ENCODE data around the gene FHOD3. TPM values are rescaled to one million over a fixed set of nuclear protein-coding genes. Genes with fewer than 3 reads are reported as not detected.

FHOD3 gene
- total RNA-seq, 4 donors from 2014 or later, result 0.26 to 13.8 (median 4.9) TPM; not detected in 1

DNA sequence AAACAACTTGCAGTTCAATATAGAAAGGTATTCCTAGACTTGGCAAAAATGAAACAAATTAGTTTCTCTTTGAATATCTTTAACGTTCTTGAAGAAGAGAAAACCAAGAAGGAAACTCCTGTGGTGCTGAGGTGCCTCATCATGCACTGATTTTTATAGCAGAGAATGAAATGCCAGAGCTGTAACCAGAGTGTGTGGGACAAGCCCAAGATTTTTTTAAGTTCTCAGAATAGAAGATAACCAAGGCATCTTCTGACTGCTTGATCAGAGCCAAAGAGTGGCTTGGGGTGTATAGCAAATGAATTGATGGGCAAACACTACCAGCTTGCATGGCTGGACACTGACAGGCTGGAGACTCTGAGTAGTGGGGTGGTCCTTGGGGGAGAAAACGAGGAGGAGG is 7.9 kb downstream of the FHOD3 start:
- TF ChIP-seq, protein P1, sequence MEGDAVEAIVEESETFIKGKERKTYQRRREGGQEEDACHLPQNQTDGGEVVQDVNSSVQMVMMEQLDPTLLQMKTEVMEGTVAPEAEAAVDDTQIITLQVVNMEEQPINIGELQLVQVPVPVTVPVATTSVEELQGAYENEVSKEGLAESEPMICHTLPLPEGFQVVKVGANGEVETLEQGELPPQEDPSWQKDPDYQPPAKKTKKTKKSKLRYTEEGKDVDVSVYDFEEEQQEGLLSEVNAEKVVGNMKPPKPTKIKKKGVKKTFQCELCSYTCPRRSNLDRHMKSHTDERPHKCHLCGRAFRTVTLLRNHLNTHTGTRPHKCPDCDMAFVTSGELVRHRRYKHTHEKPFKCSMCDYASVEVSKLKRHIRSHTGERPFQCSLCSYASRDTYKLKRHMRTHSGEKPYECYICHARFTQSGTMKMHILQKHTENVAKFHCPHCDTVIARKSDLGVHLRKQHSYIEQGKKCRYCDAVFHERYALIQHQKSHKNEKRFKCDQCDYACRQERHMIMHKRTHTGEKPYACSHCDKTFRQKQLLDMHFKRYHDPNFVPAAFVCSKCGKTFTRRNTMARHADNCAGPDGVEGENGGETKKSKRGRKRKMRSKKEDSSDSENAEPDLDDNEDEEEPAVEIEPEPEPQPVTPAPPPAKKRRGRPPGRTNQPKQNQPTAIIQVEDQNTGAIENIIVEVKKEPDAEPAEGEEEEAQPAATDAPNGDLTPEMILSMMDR (IDR thresholded peaks at IDR 0.05), result no peak
- no peak for TF ChIP-seq POLR2A (IDR thresholded peaks at IDR 0.05)
- no peak for DNase-seq
- intact Hi-C loops (cut with DNase I; ENCODE audit: low total_unique reads), result no loop called here
- no peaks in the 10 kb centered on the region for H3K36me3 ChIP-seq
- H3K4me3 ChIP-seq, result no peak overlapping the region
- no peaks in the 10 kb centered on the region for H3K4me1 ChIP-seq
- H3K27me3 ChIP-seq, result no peaks in the 10 kb centered on the region
- no peak overlapping the region for H3K27ac ChIP-seq
- no peaks in the 10 kb centered on the region for H3K9me3 ChIP-seq

DNA sequence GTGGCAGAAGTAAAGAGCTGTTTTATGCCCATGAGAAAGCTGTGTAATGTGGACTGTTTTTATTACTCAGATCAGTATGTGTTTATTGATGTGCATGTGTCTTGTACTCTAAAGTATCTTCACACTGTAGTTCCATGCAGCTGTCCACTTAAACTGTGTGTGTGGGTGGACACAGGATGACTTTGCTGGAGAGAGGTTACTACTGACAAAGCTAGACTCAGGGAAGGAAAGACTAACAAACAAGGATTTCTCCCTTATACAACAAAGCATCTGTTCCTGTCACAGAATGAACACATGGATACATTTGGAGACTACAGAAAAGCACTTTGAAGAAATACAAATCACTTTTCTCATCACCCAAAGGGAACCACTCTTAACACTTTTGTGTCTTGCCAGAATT is 10.0 kb downstream of the FHOD3 start:
- intact Hi-C loops (cut with DNase I; ENCODE audit: low total_unique reads), result no loop called here
- Histone ChIP-seq H3K36me3 (no peaks in the 10 kb centered on the region), H3K4me3 (no peak overlapping the region), H3K27me3 (no peaks in the 10 kb centered on the region), H3K27ac (no peak overlapping the region), H3K9me3 (no peaks in the 10 kb centered on the region), H3K4me1 (no peaks in the 10 kb centered on the region)
- TF ChIP-seq, protein P1 (IDR thresholded peaks at IDR 0.05), result no peak
- DNase-seq, result no peak

DNA sequence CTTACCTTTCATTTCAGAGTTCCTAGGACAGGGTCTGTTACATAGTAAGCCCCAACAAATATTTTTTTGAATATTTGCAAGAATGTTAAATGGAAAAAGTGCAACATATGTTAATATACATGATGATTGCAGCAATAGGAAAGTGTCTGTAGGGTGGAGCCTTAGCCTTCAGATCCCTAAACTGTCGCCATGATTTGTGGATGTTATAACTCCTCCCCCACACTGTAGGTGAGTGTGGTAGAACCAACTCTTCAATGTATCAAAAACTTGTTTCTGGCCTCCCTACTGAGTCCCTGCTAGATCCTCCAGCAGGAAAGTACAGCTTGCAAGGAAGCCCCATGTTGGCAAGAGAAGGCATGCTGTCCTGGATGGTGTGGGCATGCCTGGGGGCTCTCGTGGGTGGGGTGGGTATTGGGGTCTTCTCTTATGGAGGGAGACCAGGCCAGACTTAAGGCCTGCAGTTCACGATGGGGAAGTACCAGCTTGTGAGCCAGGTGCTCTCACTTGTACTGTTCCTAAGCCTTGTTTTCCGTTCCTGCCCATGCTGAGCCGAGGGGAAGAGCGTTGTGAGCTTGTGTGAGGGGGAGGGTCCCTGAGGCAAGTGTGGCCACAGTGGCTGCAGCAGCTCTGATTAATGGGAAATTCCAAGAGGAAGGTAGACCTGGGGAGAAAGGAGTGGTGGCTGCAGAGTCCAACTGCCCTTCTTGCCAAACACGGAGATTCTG is 11.4 kb downstream of the FHOD3 start:
- Histone ChIP-seq H3K4me1 (no peaks in the 10 kb centered on the region), H3K27me3 (no peaks in the 10 kb centered on the region), H3K4me3 (no peak overlapping the region), H3K9me3 (no peaks in the 10 kb centered on the region), H3K27ac (no peak overlapping the region), H3K36me3 (no peaks in the 10 kb centered on the region)
- intact Hi-C loops (cut with DNase I; ENCODE audit: low total_unique reads), result no loop called here
- TF ChIP-seq POLR2A (IDR thresholded peaks at IDR 0.05), result no peak
- TF ChIP-seq, protein P1 (IDR thresholded peaks at IDR 0.05), result no peak
- DNase-seq, result no peak

DNA sequence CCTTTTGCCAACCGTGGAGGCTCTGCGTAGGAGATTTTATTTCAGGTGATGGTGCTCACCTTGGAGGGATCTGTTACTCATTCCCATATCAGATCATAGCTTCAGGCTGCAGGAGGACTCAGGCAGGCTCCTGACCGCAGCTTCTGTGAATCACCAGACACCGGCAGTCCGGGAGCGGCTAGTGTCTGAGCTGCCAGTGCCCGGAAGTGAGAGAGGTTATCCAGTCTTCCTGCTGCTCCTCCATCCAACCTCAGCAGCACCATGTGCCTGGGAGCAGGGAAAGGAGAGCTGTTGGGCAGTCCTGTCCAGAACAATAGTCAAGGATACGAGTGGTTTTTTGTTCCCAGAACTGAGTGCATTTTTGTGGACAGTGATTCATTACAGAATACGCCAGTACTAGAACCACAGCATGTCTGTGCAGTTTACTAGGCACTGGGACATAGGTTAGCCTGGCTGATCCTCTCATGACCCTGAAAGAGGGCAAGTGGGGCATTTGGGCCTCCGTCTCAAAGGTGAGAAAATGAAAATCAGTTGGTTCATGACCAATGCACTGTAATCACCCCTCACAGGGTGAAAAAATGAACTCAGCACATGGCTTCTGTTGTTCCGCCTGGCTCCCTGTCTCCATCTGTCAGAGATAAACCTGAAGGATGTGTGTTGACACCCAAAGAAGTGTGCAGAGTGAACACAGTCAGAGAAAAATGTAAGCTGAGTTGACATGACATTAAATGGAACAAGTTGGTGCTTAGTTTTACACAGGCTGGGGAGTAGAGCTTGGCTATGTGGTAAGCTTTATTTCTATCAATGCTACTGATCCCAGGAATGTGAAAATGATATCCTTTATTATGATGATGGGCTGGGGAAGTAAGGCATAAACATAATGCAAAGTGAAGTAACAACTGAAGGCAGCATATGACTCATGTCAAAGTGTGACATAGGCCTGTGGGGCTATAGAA is 12.2 kb downstream of the FHOD3 start:
- no peak for DNase-seq
- H3K27ac ChIP-seq, result no peak overlapping the region
- H3K9me3 ChIP-seq, result no peaks in the 10 kb centered on the region
- no peaks in the 10 kb centered on the region for H3K4me1 ChIP-seq
- H3K36me3 ChIP-seq, result no peaks in the 10 kb centered on the region
- no peak overlapping the region for H3K4me3 ChIP-seq
- intact Hi-C loops (cut with DNase I; ENCODE audit: low total_unique reads), result no loop called here
- no peak for TF ChIP-seq POLR2A (IDR thresholded peaks at IDR 0.05)
- TF ChIP-seq, protein P1 (IDR thresholded peaks at IDR 0.05), result no peak
- no peaks in the 10 kb centered on the region for H3K27me3 ChIP-seq

DNA sequence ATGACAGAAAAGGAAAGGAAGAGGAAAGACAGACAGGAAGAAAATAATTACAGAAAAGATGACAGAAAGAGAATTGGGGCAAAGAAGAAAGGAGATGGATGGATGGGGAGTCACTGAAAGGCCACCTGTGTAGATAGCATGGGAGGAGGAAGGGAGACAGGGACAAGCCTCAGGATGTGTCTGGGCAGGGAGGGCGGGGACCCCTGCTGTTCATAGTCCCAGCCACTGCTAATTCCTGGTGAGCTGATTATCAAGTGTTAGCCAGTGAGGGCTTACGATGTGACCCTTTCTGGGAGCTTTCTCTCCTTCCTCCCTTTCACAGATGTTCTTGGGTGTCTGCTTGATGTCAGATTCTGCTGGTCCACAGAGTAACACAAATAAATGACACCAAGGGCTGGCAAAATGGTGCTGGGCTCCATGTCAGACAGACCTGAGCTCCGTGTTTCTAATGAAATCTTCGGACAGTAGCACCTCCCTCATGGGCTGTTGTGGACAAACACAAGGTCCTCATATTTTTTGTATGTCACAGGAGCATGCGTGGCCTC is 13.6 kb downstream of the FHOD3 start:
- Histone ChIP-seq H3K27me3 (no peaks in the 10 kb centered on the region), H3K4me1 (no peaks in the 10 kb centered on the region), H3K9me3 (no peaks in the 10 kb centered on the region), H3K36me3 (no peaks in the 10 kb centered on the region), H3K4me3 (no peak overlapping the region), H3K27ac (no peak overlapping the region)
- no peak for DNase-seq
- TF ChIP-seq, protein P1 (IDR thresholded peaks at IDR 0.05), result no peak
- no peak for TF ChIP-seq POLR2A (IDR thresholded peaks at IDR 0.05)
- intact Hi-C loops (cut with DNase I; ENCODE audit: low total_unique reads), result no loop called here

All from uterus (tissue), 4 donors.